ENCODE results near the gene FOSL1.

FOSL1 gene

DNA sequence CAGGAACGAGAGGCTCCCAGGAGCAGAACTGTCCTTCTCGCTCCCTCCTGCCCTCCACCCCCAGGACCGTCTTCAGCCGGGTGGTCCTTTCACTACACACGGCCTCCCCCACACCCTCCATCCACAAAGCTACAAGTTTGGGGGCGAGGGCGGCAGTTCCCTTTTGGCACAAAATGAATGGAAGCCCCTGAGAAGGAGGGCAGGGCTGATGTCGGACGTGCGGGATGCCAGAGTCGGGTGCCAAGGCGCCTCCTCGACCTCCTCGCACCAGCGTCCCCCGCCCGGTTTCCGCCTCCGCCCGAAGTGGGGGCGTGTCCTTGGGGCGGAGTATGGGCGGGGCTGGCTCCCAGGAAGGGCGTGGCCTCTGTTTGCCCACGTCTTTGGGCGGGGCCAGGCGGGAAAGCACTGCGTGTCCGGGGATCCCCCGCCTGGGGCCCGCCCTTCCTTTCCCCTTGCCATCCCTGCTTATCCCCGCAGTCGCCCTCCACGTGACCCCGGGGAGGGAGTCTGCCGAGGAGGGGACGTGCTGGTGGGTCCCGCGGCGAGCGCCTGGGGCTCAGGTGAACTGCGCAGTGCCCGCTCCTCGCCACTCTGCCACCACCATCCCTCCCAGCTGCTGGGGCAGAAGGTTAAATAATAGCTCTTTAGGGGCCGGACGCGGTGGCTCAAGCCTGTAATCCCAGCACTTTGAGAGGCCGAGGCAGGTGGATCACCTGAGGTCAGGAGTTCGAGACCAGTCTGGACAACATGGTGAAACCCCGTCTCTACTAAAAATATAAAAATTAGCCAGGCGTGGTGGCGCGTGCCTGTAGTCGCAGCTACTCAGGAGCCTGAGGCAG is 26.7 kb downstream of the FOSL1 start:
- DNase-seq (ENCODE audit: low spot score), result peak; percentile 98
- TF ChIP-seq, protein P1, sequence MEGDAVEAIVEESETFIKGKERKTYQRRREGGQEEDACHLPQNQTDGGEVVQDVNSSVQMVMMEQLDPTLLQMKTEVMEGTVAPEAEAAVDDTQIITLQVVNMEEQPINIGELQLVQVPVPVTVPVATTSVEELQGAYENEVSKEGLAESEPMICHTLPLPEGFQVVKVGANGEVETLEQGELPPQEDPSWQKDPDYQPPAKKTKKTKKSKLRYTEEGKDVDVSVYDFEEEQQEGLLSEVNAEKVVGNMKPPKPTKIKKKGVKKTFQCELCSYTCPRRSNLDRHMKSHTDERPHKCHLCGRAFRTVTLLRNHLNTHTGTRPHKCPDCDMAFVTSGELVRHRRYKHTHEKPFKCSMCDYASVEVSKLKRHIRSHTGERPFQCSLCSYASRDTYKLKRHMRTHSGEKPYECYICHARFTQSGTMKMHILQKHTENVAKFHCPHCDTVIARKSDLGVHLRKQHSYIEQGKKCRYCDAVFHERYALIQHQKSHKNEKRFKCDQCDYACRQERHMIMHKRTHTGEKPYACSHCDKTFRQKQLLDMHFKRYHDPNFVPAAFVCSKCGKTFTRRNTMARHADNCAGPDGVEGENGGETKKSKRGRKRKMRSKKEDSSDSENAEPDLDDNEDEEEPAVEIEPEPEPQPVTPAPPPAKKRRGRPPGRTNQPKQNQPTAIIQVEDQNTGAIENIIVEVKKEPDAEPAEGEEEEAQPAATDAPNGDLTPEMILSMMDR (IDR thresholded peaks at IDR 0.05; ENCODE audit: borderline replicate concordance, control extremely low read depth, extremely low read depth, insufficient read depth, missing control alignments), result no peak
- in situ Hi-C loops (cut with MboI; ENCODE audit: low sequenced_read_pairs, unreplicated experiment), result no loop called here

GRCh38 chr11:65872586-65873317 is 27.4 kb downstream of the FOSL1 start, which contains the start of gene EFEMP2:
Gene EFEMP2 (minus strand): TSS chr11:65872800. CDS start chr11:65872354, 446 bp downstream.
- in situ Hi-C loops (cut with MboI; ENCODE audit: low sequenced_read_pairs, unreplicated experiment), result no loop called here
- TF ChIP-seq, protein P1 (IDR thresholded peaks at IDR 0.05; ENCODE audit: borderline replicate concordance, control extremely low read depth, extremely low read depth, insufficient read depth, missing control alignments), result no peak
- no peak for DNase-seq (ENCODE audit: low spot score)

DNA sequence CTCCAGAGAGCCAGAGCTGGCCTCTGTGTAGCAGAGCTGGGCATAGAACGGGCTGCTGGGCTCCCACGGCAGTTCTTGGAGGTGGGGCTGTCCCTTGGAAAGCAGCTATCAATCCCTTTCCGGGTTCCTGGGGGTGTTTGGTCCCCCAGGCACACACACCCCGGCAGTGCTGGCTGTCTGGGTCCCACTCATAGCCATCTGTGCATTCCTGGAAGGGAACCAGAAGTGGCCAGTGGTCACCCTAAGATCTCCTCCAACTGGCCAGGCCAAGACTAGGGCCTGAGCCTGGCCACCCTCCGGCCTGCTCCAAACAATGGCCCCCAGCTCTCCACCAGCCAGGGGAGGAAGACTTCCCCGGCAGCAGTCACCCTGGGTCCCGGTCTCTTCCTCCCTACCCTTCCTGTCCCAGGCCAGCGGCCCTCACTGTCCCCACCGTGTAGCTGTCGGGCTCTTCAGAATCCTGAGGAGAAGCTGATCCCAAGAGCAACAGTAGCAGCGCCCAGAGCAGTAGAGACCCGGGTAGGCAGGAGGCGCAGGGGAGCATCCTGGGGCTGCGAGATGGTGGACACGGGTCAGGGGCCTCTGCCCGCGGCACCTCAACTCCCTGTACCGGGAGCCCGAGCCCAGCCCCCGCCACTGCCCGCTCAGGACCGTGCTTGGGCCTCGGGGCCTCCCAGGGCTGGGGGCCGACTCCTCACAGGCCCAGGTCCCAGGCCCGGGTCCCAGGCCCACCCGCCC is 28.2 kb downstream of the FOSL1 start:
- TF ChIP-seq, protein P1 (IDR thresholded peaks at IDR 0.05; ENCODE audit: borderline replicate concordance, control extremely low read depth, extremely low read depth, insufficient read depth, missing control alignments), result no peak
- no peak for DNase-seq (ENCODE audit: low spot score)
- in situ Hi-C loops (cut with MboI; ENCODE audit: low sequenced_read_pairs, unreplicated experiment), result no loop called here

DNA sequence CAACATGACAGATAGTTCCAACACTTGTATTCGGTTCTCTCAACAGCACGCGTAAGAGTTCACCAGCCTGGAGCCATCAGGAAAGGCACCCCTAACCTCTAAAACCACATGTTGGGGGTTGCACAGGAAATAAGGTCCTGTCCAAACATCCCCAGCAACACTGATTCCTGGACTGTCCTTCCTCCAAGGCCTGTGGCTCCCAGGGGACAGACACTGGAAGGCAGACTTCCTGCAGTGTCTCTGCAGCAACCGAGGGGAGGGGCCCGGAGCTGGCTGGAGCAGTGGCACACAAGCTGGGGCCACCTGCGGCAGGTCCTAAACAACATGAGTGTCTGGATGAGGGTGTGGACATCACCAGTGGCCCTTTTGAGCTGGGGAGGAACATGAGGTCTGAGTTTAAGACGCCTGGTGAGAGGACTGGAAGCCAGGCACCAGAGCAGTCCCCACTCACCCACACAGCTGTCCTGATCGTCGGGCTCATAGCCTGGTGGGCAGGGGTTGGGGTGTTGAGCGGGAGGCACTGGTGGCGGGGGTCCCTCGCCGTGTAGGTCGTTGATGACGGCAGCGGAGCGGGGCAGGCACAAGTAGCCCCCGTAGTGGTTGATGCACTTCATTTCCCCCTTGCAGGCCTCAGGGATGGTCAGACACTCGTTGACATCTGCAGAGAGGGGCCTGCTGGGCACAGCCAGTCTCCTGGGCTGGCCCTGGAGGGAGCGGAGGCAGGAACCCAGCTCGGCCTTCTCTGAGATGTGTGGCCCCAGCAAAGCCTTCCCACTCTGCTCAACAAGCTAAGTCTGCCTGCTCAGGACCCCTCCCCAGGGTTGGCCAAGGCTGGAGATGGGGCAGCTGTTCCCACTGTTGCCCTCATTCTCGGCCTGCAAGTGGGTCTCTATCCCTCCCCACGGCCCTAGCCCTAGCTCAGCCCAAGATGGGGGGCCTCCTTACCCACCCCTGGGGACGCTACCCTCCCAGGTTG is 29.2 kb downstream of the FOSL1 start:
- no peak for DNase-seq (ENCODE audit: low spot score)
- in situ Hi-C loops (cut with MboI; ENCODE audit: low sequenced_read_pairs, unreplicated experiment), result no loop called here
- TF ChIP-seq, protein P1 (IDR thresholded peaks at IDR 0.05; ENCODE audit: borderline replicate concordance, control extremely low read depth, extremely low read depth, insufficient read depth, missing control alignments), result no peak

GRCh38 chr11:65870307-65870658 is 29.9 kb downstream of the FOSL1 start:
- in situ Hi-C loops (cut with MboI; ENCODE audit: low sequenced_read_pairs, unreplicated experiment), result no loop called here
- TF ChIP-seq, protein P1 (IDR thresholded peaks at IDR 0.05; ENCODE audit: borderline replicate concordance, control extremely low read depth, extremely low read depth, insufficient read depth, missing control alignments), result no peak
- DNase-seq (ENCODE audit: low spot score), result no peak

All from GM13976 (cell line).